Activated CD8-positive, alpha-beta memory T cell treated with anti-CD3 and anti-CD28 coated beads, Interleukin-2, amount 50 U/mL, for 48 hours (primary cell): ENCODE results near the gene FOXQ1.

Source experiments
- DNase-seq: peaks from one replicate; pipeline ENCODE4 v3.0.0-alpha.2; 2020

Gene FOXQ1

GRCh38 chr6:1311400-1312202, at the start of gene FOXQ1:
Gene FOXQ1 (plus strand): TSS chr6:1312098. CDS start chr6:1312705, 607 bp downstream.
- DNase-seq, result peak; percentile 57

GRCh38 chr6:1262704-1263038, 49.2 kb upstream of the FOXQ1 start:
- DNase-seq, result no peak

- DNase-seq, result no peak
These were observed 48.7 kb upstream of the FOXQ1 start for GRCh38 chr6:1263039-1263849.

- no peak for DNase-seq
These were observed 48.0 kb upstream of the FOXQ1 start for GRCh38 chr6:1263850-1264377.

- no peak for DNase-seq
These were observed 47.1 kb upstream of the FOXQ1 start for GRCh38 chr6:1264619-1265445.

- no peak for DNase-seq
These were observed 45.2 kb upstream of the FOXQ1 start for GRCh38 chr6:1266686-1267056.

- no peak for DNase-seq
These were observed 44.7 kb upstream of the FOXQ1 start for GRCh38 chr6:1267057-1267732.

GRCh38 chr6:1267790-1268762, 43.8 kb upstream of the FOXQ1 start:
- DNase-seq, result no peak

- DNase-seq, result no peak
These were observed 40.7 kb upstream of the FOXQ1 start for GRCh38 chr6:1271071-1271763.

- DNase-seq, result no peak
These were observed 33.7 kb upstream of the FOXQ1 start for GRCh38 chr6:1278061-1278720.

- DNase-seq, result no peak
These were observed 32.8 kb upstream of the FOXQ1 start for GRCh38 chr6:1279065-1279464.

- DNase-seq, result no peak
These were observed 31.1 kb upstream of the FOXQ1 start for GRCh38 chr6:1280666-1281300.

GRCh38 chr6:1281746-1282145, 30.2 kb upstream of the FOXQ1 start:
- no peak for DNase-seq

GRCh38 chr6:1283501-1283900, 28.4 kb upstream of the FOXQ1 start:
- DNase-seq, result no peak

- no peak for DNase-seq
These were observed 26.3 kb upstream of the FOXQ1 start for GRCh38 chr6:1285556-1285955.

GRCh38 chr6:1285956-1286355, 25.9 kb upstream of the FOXQ1 start:
- DNase-seq, result no peak

- DNase-seq, result no peak
These were observed 24.8 kb upstream of the FOXQ1 start for GRCh38 chr6:1287103-1287591.

GRCh38 chr6:1290086-1290485, 21.8 kb upstream of the FOXQ1 start:
- no peak for DNase-seq

- DNase-seq, result no peak
These were observed 21.1 kb upstream of the FOXQ1 start for GRCh38 chr6:1290805-1291204.
